Coronary artery (tissue), 2 donors: ENCODE measurements around the gene ANK3.
A peak's percentile ranks its signal among the peaks of the same experiment; 100 is the strongest.

Source experiments
- DNase-seq: peaks from one replicate; pipeline ENCODE4 v3.0.0-alpha.2; 2017; ENCODE audit warnings: low spot score
- H3K27ac ChIP-seq, 2 donors: fragments of 200-600 bp; sonication (generic); one replicate each; pipeline ENCODE4 v1.5.1; 2016 to 2019
- H3K4me3 ChIP-seq: fragments of 200-600 bp; sonication (generic); 2 replicates; pipeline ENCODE4 v1.5.1; 2016; ENCODE audit warnings: mild to moderate bottlenecking, moderate library complexity
- TF ChIP-seq, protein P1 (sequence below): fragments of 200-600 bp; sonication (generic); IDR thresholded peaks from one replicate; pipeline ENCODE4 v1.5.1; 2019; ENCODE audit warnings: antibody characterized with exemption

ANK3 gene

DNA sequence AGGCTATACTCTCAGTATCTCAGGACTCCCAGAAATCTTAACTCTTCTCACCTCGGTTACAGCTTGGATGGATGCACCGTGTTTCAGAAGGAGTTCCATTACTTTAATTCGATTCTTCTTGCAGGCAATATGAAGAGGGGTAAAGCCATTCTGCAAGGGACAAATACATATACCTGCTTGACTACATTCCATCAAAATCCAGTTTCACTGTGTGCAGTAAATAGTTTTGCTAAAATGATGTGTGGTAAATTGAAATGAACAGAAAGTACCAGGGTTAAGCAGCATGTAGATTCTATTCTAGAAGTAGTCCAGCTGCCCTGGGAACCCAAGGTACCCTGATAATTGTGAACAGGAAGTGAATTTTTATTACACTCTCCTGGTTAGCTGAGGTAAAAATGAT lies 183.9 kb downstream of the ANK3 start:
- H3K4me3 ChIP-seq: no peak overlapping the region
- H3K27ac ChIP-seq: peak overlapping the region in 1 of 2 donors; percentile 66
- no peak for DNase-seq
- TF ChIP-seq, protein P1, sequence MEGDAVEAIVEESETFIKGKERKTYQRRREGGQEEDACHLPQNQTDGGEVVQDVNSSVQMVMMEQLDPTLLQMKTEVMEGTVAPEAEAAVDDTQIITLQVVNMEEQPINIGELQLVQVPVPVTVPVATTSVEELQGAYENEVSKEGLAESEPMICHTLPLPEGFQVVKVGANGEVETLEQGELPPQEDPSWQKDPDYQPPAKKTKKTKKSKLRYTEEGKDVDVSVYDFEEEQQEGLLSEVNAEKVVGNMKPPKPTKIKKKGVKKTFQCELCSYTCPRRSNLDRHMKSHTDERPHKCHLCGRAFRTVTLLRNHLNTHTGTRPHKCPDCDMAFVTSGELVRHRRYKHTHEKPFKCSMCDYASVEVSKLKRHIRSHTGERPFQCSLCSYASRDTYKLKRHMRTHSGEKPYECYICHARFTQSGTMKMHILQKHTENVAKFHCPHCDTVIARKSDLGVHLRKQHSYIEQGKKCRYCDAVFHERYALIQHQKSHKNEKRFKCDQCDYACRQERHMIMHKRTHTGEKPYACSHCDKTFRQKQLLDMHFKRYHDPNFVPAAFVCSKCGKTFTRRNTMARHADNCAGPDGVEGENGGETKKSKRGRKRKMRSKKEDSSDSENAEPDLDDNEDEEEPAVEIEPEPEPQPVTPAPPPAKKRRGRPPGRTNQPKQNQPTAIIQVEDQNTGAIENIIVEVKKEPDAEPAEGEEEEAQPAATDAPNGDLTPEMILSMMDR: no peak

DNA sequence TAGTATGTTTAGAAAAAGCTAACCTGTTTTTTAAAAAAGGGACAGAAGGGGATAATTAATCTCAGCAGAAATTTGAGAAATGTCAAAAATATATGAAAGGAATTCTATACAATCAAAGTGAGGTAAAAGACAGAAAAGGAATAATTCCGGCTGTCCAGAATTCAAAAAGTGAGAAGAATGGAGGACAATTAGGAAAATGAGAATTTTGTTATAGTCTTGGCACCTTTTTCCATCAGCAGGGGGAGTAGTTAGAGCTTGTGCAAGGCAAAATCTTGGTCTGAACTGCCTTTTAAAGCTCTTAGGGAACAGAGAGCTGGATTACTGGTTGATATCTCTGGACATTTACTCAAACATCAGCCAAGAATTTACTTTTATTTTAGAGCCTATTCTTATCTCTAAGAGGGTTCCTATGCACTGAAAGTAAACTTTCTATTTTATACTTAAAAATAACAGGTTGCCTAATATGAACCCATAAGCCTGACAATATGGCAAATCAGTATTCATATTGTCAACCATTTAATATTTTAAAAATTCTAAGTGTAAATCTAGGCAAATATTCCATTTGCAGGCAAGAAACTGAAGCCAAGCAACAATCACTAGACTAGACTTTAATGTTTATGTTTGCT lies 185.6 kb downstream of the ANK3 start:
- no peak overlapping the region for H3K4me3 ChIP-seq
- DNase-seq: no peak
- H3K27ac ChIP-seq: peak overlapping the region in 1 of 2 donors; percentile 66
- TF ChIP-seq, protein P1: peak; percentile 53

- no peak overlapping the region for H3K4me3 ChIP-seq
- H3K27ac ChIP-seq: peak overlapping the region in 1 of 2 donors; percentile 8
- TF ChIP-seq, protein P1: no peak
- DNase-seq: no peak
Observed at GRCh38 chr10:60200682-60201053, 189.0 kb downstream of the ANK3 start.

DNA sequence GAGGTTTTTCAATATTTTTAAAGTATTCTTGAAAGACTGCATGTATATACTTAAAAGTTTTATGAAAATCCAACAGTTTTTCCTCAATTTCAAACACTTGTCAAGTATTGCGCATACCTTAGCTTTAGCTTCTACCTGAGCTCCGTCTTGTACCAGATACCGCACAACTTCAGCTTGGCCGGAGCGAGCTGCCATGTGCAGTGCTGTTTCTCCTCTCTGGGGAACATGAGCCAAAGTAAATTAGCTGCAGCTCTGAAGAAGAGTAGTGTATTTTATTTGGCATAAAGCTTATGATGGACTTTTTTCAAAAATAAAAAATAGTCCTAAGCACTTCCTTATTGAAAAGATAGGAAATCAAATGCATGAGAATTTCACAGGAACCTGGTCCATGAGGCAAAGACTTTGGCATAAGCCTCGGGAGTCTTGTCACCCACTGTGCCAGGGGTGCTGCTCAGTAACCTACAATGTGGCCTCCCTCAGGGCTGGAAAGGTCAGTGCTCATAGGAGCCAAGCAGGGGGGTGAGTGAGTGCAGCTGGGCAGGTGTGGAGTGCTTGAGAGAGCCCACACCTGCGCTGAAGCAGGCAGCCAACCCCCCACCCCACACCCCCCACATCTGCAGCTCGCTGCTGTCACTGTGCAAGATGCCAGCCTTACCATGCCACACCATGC lies 189.5 kb downstream of the ANK3 start:
- H3K4me3 ChIP-seq: no peak overlapping the region
- peak overlapping the region in 1 of 2 donors; percentile 8 for H3K27ac ChIP-seq
- TF ChIP-seq, protein P1: no peak
- no peak for DNase-seq

GRCh38 chr10:60197206-60197605 lies 192.5 kb downstream of the ANK3 start:
- TF ChIP-seq, protein P1: no peak
- DNase-seq: no peak
- Histone ChIP-seq H3K27ac (no peak overlapping the region), H3K4me3 (no peak overlapping the region)

- Histone ChIP-seq H3K27ac (no peak overlapping the region), H3K4me3 (no peak overlapping the region)
- TF ChIP-seq, protein P1: no peak
- no peak for DNase-seq
Observed at GRCh38 chr10:60194421-60194820, 195.3 kb downstream of the ANK3 start.

GRCh38 chr10:60192946-60193345 lies 196.7 kb downstream of the ANK3 start:
- DNase-seq: no peak
- TF ChIP-seq, protein P1: no peak
- Histone ChIP-seq H3K4me3 (no peak overlapping the region), H3K27ac (no peak overlapping the region)
